Gastrocnemius medialis (tissue), 4 donors: ENCODE results near the gene DELE1.

ENCODE experiments used
- CTCF ChIP-seq, 5 experiments: fragments of 450-650 bp in 3 of 5; fragments of 200-600 bp in 2 of 5; sonication (generic) in 2 of 5; IDR thresholded peaks in 4 of 5; conservative IDR thresholded peaks in 1 of 5; 1 replicate in 4 of 5; 2 replicates in 1 of 5; pipeline ENCODE4 v1.5.1; 2016 to 2019; ENCODE audit warnings: antibody characterized with exemption in 5 of 5, mild to moderate bottlenecking in 3 of 5, moderate library complexity in 3 of 5
- POLR2A ChIP-seq, 2 donors: fragments of 450-650 bp; IDR thresholded peaks; one replicate each; pipeline ENCODE4 v1.6.1; 2017; ENCODE audit warnings: antibody characterized with exemption in 2 of 2, mild to moderate bottlenecking in 2 of 2, moderate library complexity in 2 of 2

- no peak for TF ChIP-seq CTCF (IDR thresholded peaks at IDR 0.05 in 4 of 5, conservative IDR thresholded peaks at IDR 0.05 in 1 of 5)
- no peak for TF ChIP-seq POLR2A (IDR thresholded peaks at IDR 0.05)
Observed at GRCh38 chr5:141915881-141916336, 7.8 kb upstream of the DELE1 start.
